GM21529 (cell line): ENCODE data around the gene SLC40A1.
A peak's percentile ranks its signal among the peaks of the same experiment; 100 is the strongest.

Experiments
- ATAC-seq: cut with Tn5 transposase; IDR thresholded peaks from one replicate; pipeline ENCODE4 v1.9.1; 2021; ENCODE audit not compliant: unreplicated experiment

The SLC40A1 gene

GRCh38 chr2:189543367-189543766, 37.2 kb downstream of the SLC40A1 start:
- no peak for ATAC-seq

DNA sequence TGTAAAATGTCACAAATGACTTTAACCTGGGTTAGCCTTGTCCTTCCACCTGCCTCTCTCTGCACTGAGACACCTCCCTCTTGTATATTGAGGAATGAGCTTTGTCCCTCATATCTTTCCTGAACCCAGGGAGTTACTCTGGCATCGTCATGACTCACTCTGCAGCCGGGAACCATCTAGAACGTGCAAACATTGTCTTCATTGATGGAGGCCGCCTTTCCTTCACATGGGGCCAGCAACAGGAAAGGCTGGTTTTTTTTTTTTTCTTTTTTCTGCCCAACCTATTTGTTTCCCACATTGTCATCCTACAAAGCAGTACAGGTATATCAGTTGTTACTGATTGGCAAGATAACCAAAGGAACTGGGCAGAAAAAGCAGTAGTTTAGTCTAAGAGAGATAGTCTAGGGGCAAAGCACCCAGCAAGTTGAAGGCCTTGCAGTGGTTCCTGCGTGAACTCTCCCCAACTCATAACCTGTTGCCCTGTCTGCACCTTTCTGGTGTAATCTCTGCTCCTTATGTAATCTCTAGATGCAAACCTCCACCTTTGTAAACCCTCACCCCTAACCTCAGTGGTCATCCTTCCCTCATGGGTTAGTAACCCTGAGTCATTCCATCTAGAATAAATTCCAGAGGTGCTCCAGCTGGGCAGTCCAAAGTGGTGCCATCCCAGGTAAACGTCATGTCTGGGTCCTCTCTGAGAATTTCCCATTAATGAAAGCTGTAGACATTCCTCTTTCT, 38.3 kb downstream of the SLC40A1 start:
- ATAC-seq, result no peak

- no peak for ATAC-seq
Observed at GRCh38 chr2:189541591-189541990, 39.0 kb downstream of the SLC40A1 start.

GRCh38 chr2:189540551-189540950, 40.0 kb downstream of the SLC40A1 start:
- no peak for ATAC-seq

- ATAC-seq, result no peak
Observed at GRCh38 chr2:189538402-189538801, 42.2 kb downstream of the SLC40A1 start.

- no peak for ATAC-seq
Observed at GRCh38 chr2:189536830-189537229, 43.8 kb downstream of the SLC40A1 start.

- ATAC-seq, result no peak
Observed at GRCh38 chr2:189534854-189535832, 45.4 kb downstream of the SLC40A1 start.

DNA sequence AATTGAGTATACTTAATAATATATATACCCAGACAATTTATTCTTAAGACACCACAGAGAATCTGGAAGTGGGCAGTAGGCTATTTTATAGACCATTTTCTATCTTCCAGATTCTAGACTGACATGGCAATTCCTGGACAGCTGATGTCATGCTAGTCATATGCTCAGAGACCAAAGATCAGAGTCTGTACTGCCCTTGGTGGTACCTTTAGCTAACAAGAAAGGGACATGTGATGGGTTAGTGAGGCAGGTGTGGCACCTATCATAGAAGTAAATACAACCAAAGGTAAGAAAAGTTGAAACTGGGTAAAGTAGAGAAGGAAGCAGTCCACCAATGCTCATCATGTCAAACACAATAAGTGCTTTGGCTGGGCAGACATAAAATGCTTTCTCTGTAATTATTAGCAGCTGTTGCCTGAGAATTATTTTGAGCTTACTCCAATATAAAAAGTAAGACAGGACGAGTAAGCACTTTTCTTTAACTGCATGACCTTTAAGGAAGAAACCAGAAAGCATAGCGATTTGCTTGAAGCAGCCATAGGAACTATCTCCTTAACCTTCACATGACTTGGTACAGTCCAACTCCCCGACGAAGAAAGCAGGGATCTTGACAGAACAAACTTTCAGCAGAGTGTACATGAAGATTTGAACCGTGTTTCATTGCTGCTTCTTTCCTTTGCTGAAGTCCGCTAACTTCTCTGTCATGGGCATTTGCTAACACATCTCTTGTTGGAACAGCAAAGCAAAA, 47.1 kb downstream of the SLC40A1 start:
- ATAC-seq, result no peak

GRCh38 chr2:189530965-189531637, 49.5 kb downstream of the SLC40A1 start:
- no peak for ATAC-seq

GRCh38 chr2:189528617-189529016, 52.0 kb downstream of the SLC40A1 start:
- no peak for ATAC-seq

DNA sequence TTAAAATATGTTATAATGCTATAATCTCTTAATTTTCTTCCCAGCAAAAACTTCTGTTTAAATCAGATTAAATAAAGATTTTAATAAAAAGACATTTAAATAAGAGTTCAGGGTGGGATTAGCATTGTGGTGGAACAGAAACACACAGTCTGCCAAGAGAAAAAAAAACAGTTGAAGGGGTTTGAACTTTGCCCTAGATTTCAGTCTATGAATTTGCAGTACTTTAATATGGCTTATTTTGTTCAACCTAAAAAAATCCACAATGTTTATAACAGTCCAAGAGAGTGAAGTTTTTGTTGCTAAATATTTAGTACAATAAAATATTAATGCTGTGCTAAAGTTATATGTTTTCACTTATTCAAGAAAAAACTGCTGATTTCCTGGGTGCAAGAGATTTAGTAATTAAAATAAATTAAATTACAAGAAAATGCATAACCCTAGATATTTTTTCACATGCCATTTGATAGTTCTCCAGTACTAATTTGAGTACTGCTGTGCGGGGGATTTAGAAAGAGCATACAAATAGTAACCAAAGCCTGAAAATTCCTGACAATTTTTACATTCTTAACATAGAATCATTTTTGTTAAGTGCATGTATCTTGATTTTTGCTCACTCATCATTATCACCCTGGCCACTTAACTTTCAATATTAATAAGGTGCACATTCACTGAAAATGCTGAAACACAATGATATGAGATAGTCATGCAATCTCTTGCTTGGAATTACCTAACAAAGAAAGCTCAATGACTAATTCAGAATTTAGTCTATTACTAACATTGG, 52.6 kb downstream of the SLC40A1 start:
- ATAC-seq, result no peak

- no peak for ATAC-seq
Observed at GRCh38 chr2:189527041-189527750, 53.4 kb downstream of the SLC40A1 start.

DNA sequence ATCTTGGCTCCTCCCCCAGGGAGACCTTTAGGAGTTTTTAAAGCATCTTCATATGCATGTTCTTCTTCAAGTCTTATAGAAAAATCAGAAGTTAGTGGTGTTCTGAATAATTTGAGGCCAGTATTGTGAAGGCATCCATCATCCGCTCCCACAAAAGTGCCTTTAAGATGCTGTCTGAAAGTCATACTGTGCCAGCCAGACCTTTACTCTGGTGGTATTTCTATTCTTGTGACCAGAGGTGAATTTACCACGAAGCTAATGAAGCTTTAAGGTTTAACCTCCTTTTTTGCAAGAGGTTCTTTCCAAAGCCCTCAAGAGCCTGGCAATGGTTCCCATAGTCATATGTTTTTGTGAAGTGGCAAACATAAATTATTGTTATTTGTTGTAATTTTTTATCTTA, 54.3 kb downstream of the SLC40A1 start:
- no peak for ATAC-seq

DNA sequence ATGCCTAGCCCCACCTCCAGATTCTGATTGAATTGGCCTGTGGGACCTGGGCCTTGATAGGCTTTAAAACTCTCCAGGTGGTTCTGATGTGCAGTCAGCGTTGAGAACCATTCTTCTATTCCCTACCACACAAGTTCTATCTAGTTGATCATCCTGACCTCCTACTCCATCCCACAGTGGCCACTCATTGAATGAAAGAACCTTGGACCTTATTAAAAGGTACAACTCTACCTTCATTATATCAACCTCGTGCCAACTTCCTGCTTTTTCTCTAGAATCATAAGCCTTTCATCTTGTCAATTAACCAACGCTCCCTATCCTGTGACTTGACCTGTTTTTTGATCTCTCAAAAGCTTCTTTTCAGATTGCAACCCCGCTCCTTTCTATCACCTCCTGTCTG, 55.8 kb downstream of the SLC40A1 start:
- ATAC-seq, result no peak

- ATAC-seq, result no peak
Observed at GRCh38 chr2:189522435-189523151, 58.0 kb downstream of the SLC40A1 start.

- ATAC-seq, result peak; percentile 47
Observed at GRCh38 chr2:189521699-189522434, 58.7 kb downstream of the SLC40A1 start.

- ATAC-seq, result no peak
Observed at GRCh38 chr2:189519631-189520387, 60.8 kb downstream of the SLC40A1 start.
